Hematopoietic multipotent progenitor cell treated with erythropoietin and hydrocortisone succinate and interleukin-3 and kit ligand, for 15 days (in vitro differentiated cells): Measurements from ENCODE around the gene CCDC9B.

Experiments
- DNase-seq: peaks from one replicate; pipeline ENCODE4 v3.0.0-alpha.2; 2015; ENCODE audit warnings: low spot score

The CCDC9B gene

DNA sequence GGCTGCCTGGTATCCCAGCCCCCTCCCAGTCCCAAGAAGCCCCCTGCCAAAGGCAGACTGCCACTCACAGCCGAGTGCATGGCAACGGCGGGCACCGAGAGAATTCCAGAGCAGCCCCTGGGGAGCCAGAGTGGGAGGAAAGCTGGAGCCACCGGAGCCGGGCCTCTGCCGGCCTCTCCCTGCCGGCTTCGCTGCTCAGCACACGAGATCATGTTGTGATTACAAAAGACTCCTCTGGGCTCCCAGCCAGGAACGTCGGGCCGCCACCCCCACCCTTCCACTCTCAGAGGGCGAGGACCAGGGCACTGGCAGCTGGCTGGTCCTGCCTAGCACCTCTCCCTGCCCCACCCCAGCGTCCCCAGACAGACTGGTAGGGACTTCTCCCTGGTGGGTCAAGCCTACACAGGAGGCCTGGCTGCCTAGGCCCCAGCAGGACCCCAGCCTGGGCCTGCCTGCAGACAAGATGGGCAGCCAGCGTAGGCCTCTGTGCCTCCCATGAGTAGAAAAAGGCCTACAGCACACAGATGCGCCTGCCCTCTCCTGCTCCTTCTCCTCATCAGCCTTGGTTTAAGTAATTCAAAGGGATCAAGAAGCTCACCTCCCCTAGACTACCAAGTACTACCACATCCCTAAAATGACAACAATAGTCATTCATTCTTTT is at the start of gene CCDC9B:
CCDC9B (minus strand) TSS at position 200 of the 661 bp plus-strand sequence; CDS start at position 80, 120 bp downstream.
- DNase-seq: peak; percentile 83

DNA sequence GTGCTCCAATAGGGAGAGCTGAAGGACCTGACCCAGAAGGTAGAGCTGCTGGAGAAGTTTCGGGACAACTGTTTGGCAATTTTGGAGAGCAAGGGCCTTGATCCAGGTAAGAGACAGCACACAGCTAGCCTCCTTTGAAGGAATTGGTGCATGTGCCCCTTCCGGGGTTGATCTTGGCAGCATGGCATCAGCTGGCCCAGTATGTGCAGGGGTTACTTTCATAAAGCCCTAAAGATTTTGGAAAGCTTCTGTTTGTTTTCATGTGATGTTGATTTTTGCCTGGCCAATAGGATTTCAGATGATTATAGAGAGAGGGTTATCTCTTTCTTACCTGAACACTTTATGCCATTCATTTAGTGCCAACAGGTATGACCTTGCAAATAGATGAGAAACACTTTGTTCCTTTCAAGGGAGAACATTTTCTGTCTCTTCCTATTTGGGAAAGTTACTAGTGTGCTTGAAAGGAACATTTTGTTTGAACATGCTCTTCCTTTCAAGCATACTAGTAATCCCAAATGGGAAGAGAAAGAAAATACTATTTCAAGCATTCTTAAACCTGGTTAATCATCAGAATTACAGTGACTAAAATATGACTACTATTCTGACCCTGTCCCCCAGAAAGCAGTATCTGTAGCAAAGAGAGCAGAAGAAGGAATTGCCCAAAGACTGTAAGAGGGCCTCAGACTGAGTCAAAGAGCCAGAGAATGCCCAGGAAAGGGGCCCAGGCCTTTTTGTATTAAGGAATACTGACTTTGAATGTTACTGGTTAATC is 49.3 kb upstream of the CCDC9B start:
- DNase-seq: no peak

- DNase-seq: no peak
Observed at GRCh38 chr15:40388941-40389823, 48.4 kb upstream of the CCDC9B start.

GRCh38 chr15:40386480-40386879 is 45.7 kb upstream of the CCDC9B start:
- DNase-seq: no peak

GRCh38 chr15:40382580-40383456 is 42.1 kb upstream of the CCDC9B start, which contains the start of gene KNSTRN:
KNSTRN (plus strand) TSS chr15:40382721; CDS start chr15:40382836, 115 bp downstream.
- peak; percentile 95 for DNase-seq

DNA sequence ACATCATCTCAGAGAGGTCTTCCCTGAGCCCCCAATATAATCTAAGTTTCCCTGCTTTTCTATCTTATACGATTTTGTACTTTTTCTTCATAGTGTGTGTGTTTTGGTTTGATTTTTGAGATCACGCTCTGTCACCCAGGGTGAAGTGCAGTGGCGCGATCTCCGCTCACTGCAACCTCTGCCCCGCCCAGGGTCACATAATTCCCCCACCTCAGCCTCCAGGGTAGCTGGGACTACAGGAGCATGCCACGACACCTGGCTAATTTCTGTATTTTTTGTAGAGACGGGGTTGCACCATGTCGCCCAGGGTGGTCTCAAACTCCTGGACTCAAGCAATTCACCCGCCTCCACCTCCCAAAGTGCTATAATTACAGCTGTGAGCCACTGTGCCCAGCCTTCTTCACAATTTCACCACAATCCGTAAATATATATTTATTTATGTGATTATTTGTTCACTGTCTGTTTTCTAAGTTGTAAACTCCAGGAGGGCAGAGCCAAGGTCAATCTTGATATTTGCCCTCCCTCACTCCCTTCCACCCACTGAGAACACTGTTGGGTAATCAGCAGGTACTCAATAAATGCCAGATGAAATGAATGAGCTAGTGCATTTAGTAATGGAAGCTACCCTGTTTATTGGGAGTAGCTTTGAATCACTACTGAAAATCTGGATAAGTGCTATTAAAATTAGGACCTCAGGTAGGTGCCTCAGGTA is 41.2 kb upstream of the CCDC9B start:
- no peak for DNase-seq

GRCh38 chr15:40380636-40381035 is 39.9 kb upstream of the CCDC9B start:
- no peak for DNase-seq

DNA sequence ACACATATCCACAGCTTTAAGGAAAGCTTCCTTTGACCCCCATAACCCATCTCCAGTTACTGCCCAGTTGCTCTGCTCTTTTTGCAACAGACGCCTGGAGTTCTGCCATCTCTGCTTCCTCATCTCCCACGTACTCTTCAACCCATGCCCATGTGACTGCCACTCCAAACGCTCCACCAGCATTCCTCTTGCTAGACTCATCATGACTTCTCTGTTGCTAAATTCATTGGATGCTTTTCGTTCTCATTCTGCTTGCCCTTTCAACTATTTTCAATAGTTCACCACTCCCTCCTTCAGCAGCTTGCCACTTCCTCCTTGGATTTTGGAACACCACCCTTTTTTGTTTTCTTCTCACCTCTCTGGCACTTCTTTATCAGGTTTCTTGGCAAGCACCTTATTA is 39.1 kb upstream of the CCDC9B start:
- DNase-seq: no peak

GRCh38 chr15:40379374-40379773 is 38.6 kb upstream of the CCDC9B start:
- peak; percentile 18 for DNase-seq

DNA sequence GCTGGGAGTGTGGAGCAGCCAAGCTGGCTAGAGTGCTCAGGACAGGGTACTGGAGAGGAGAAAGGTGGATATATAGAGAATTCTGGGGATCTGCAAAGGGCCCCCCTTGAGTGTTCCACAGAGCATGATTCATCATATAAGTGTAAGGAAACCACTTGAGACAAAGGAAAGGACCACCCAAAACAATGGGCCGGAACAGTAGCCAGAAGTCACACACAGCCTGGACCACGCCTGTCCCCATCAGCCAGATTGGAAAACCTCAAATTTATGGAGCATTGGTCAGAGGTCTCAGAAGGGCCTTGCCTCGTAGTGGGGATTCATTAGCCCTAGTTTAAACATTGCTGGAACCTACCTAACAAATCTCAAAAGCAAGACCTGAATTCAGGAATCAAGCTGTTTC is 36.9 kb upstream of the CCDC9B start:
- DNase-seq: no peak

- no peak for DNase-seq
Observed at GRCh38 chr15:40372981-40373380, 32.2 kb upstream of the CCDC9B start.

DNA sequence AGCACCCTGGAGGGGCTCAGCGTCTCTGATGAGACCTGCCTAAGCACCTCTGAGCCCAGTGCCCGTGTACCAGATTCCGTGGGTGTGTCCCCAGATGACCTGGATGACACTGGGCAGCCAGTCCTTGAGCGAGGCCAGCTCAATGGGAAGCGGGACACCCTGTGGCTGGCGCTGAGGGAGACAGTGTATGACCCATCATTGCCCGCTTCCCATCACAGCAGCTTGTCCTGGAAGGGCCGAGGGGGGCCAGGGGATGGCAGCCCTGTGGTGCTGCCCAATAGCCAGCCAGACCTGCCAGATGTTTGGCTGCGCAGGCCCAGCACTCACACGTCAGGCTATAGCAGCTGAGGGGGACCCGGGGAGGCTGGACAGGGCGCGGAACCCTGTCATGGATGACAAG is 29.2 kb upstream of the CCDC9B start:
- DNase-seq: no peak

- DNase-seq: no peak
Observed at GRCh38 chr15:40369474-40369869, 28.7 kb upstream of the CCDC9B start.

DNA sequence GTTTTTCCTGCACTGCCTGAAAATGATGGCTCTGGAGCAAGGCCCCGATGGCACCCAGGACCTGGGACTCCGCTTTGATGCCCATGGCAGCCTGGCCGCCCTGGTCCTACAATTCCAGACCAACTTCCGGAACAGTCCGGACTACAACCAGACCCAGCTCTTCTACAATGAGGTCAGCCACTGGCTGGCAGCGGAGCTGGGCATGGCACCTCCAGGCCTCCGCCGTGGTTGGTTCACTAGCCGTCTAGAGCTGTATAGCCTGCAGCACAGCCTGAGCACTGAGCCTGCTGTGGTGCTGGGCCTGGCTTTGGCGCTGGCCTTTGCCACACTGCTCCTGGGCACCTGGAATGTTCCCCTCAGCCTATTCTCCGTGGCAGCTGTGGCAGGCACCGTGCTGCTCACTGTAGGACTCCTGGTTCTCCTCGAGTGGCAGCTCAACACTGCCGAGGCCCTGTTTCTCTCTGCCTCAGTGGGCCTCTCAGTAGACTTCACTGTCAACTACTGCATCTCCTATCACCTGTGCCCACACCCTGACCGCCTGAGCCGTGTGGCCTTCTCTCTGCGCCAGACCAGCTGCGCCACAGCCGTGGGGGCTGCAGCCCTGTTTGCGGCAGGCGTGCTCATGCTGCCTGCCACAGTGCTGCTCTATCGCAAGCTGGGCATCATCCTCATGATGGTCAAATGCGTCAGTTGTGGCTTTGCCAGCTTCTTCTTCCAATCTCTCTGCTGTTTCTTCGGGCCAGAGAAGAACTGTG is 28.2 kb upstream of the CCDC9B start:
- no peak for DNase-seq

GRCh38 chr15:40367686-40368611 is 27.2 kb upstream of the CCDC9B start:
- DNase-seq: peak; percentile 85

- no peak for DNase-seq
Observed at GRCh38 chr15:40367371-40367685, 26.6 kb upstream of the CCDC9B start.

DNA sequence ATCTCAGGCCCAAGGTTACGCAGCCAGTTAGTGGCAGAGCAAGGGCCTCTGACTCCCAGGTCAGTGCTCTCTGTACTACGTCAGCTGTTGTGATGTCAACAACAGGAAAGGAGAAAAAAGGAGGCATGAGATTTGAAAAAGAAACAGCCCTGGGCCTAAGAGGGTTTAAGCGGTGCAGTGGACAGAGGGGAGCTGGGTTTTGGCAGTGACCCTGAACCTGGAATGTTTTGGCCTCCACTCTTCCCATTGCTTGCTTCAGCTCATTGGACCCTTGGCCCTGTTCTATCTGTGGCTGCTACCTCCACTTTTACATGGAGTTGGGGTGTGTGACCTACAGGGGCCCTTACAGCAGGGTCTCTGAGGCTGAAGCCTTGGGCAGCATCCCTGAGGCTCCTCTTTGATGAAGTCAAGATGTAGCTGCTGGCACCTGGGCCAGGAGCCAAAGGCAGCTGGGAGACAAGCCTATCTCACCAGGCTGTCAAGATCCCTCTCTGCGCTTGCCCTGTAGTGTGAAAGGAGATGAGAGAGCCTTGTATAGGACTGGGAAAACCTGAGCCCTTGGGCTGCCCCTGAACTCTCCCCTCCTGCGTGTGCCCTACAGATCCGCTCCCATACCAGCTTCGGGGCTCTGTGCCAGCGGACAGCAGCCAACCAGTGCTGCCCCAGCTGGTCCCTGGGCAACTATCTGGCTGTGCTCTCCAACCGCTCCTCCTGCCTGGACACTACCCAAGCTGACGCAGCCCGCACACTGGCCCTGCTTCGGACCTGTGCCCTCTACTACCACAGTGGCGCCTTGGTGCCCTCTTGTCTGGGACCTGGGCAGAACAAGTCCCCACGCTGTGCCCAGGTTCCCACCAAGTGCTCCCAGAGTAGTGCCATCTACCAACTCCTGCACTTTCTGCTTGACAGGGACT is 26.0 kb upstream of the CCDC9B start:
- DNase-seq: no peak
